HG03469 (cell line): ENCODE results near the gene UTP15.

Experiments
- ATAC-seq: cut with Tn5 transposase; IDR thresholded peaks from one replicate; pipeline ENCODE4 v1.9.1; 2021; ENCODE audit warnings: mild to moderate bottlenecking, moderate library complexity, moderate number of reproducible peaks; ENCODE audit not compliant: unreplicated experiment

The UTP15 gene

GRCh38 chr5:73619606-73620333 lies 54.2 kb downstream of the UTP15 start:
- no peak for ATAC-seq

GRCh38 chr5:73620334-73620687 lies 54.8 kb downstream of the UTP15 start:
- ATAC-seq: no peak

GRCh38 chr5:73623060-73623459 lies 57.5 kb downstream of the UTP15 start:
- ATAC-seq: no peak

- no peak for ATAC-seq
Measured at GRCh38 chr5:73623901-73624404, 58.4 kb downstream of the UTP15 start.

- ATAC-seq: no peak
Measured at GRCh38 chr5:73624888-73625287, 59.3 kb downstream of the UTP15 start.

GRCh38 chr5:73625372-73625943 lies 59.9 kb downstream of the UTP15 start:
- ATAC-seq: no peak

- no peak for ATAC-seq
Measured at GRCh38 chr5:73625944-73626811, 60.6 kb downstream of the UTP15 start, which contains the start of gene ARHGEF28. TSS of gene ARHGEF28 (plus strand) at chr5:73626196. CDS start at chr5:73684852, 58,656 bp downstream.

GRCh38 chr5:73626814-73627313 lies 61.3 kb downstream of the UTP15 start:
- no peak for ATAC-seq

- ATAC-seq: no peak
Measured at GRCh38 chr5:73629456-73629855, 63.9 kb downstream of the UTP15 start.

- no peak for ATAC-seq
Measured at GRCh38 chr5:73630765-73631164, 65.2 kb downstream of the UTP15 start.

GRCh38 chr5:73631500-73631899 lies 66.0 kb downstream of the UTP15 start:
- ATAC-seq: no peak
